Erythroblast (primary cell): ENCODE measurements around the gene NOTCH3.

Experiments used
- GATA1 ChIP-seq: IDR thresholded peaks from 2 replicates; pipeline ENCODE4 v1.6.1; 2011; ENCODE audit warnings: low read depth, mild to moderate bottlenecking, control low read depth, low read length, moderate library complexity
- POLR2A ChIP-seq: IDR thresholded peaks from 2 replicates; pipeline ENCODE4 v1.6.1; 2011; ENCODE audit warnings: mild to moderate bottlenecking, low read length

DNA sequence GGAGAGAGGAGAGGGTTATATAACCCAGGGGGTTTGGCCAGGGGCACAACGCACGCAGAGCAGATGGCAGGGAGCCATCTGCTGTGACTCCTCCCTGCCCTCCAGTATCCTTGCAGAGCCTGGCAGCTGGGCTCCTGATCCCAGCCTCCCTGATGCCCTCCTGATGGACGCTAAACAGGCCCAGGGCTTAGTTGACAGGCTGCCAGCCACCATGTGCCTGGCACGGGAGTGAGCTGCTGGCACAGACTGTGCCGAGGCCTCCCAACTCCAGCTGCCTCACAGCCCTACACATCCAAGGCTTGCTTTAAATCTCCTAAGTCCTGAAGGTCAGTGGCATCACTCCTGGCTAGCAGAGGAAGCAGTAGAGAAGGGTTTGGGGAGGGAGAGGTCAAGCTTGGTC lies 76.9 kb downstream of the NOTCH3 start:
- TF ChIP-seq POLR2A (no peak), GATA1 (no peak)
